ENCODE results near the gene ZNF516. TPM values are rescaled to one million over a fixed set of nuclear protein-coding genes. Genes with fewer than 3 reads are reported as not detected.

Gene ZNF516
- total and polyA plus RNA-seq, 2 of the 4 experiments (the other 2 are of a cell fraction): 7.9 to 16.9 TPM

GRCh38 chr18:76461692-76462325, 33.2 kb downstream of the ZNF516 start:
- no peak overlapping the region for H3K14ac ChIP-seq (replicated peaks; ENCODE audit: low read depth, low read length)
- H3K9ac ChIP-seq (ENCODE audit: low read depth, low read length): no peak overlapping the region
- no peak overlapping the region for H3K4me3 ChIP-seq (ENCODE audit: insufficient read depth, low read depth, low read length)
- H3K9me1 ChIP-seq (ENCODE audit: insufficient read depth, low read length): peaks cover 32% of the 10 kb centered on the region
- H3K9me3 ChIP-seq (ENCODE audit: control insufficient read depth, insufficient read depth, low read length): no peaks in the 10 kb centered on the region
- no peak overlapping the region for H2BK5ac ChIP-seq (ENCODE audit: low read depth, low read length, poor library complexity, severe bottlenecking)
- POLR2A ChIA-PET (ENCODE audit: unreplicated experiment): no interaction called here
- CTCF ChIA-PET: no interaction called here
- H3K18ac ChIP-seq (ENCODE audit: low read depth, low read length): no peak overlapping the region
- H3K23ac ChIP-seq (ENCODE audit: low read depth, low read length): no peak overlapping the region
- H2BK15ac ChIP-seq (ENCODE audit: low read depth, low read length): no peak overlapping the region
- intact Hi-C loops (cut with micrococcal nuclease) (no loop called here), in situ Hi-C loops (cut with MboI; ENCODE audit: low sequenced_read_pairs) (loop anchor here (25.0 kb wide), 1 partner anchor 650 kb away; no protein-coding TSS in a partner anchor), dilution Hi-C loops (cut with HindIII; ENCODE audit: low sequenced_read_pairs, unreplicated experiment) (no loop called here)
- WGBS, 2 experiments (ENCODE audit: extremely low coverage in 2 of 2, insufficient read length in 1 of 2): 100% methylated on average over 3 of the region's 27 CpGs; no CpG with 5 or more reads in 1 of the 2 experiments
- no peak overlapping the region for H2BK20ac ChIP-seq (ENCODE audit: low read depth, low read length)
- H2AK5ac ChIP-seq (ENCODE audit: low read depth, low read length): no peak overlapping the region
- no peak overlapping the region for H3K56ac ChIP-seq (ENCODE audit: extremely low read depth, insufficient read depth, low read length)
- no peak overlapping the region for H4K5ac ChIP-seq (ENCODE audit: low read depth, low read length)
- TF ChIP-seq USF2 (IDR thresholded peaks at IDR 0.05; ENCODE audit: low read depth, low read length) (no peak), FOS (IDR thresholded peaks at IDR 0.05; ENCODE audit: low read depth, low read length) (no peak), RAD21 (IDR thresholded peaks at IDR 0.05; ENCODE audit: low read length) (no peak), NFE2L2 (IDR thresholded peaks at IDR 0.05; ENCODE audit: low read depth, low read length) (no peak), BHLHE40 (IDR thresholded peaks at IDR 0.05; ENCODE audit: low read depth, low read length) (no peak), CTCF (conservative IDR thresholded peaks at IDR 0.05; ENCODE audit: low read depth, low read length) (no peak), CEBPB (IDR thresholded peaks at IDR 0.05; ENCODE audit: low read depth, low read length) (no peak), RFX5 (IDR thresholded peaks at IDR 0.05; ENCODE audit: low read depth, low read length) (no peak), ELK1 (IDR thresholded peaks at IDR 0.05; ENCODE audit: borderline replicate concordance, low read depth, low read length) (no peak), POLR2A (IDR thresholded peaks at IDR 0.05; ENCODE audit: low read depth, low read length) (no peak), MAZ (IDR thresholded peaks at IDR 0.05; ENCODE audit: borderline replicate concordance, low read depth, low read length) (no peak), MAFK (IDR thresholded peaks at IDR 0.05; ENCODE audit: low read depth, low read length) (no peak)
- no peak overlapping the region for H2BK120ac ChIP-seq (ENCODE audit: low read depth, low read length)
- DNase-seq: no peak
- peaks cover 64% of the 10 kb centered on the region for H4K20me1 ChIP-seq (ENCODE audit: insufficient read depth, low read length)
- peak overlapping the region; percentile 46; the same call in 1 of the 2 replicates for H4K91ac ChIP-seq (ENCODE audit: insufficient read depth, low read depth, low read length)
- no peak overlapping the region for H2AFZ ChIP-seq (replicated peaks; ENCODE audit: low read length, poor library complexity)
- no peak overlapping the region for H2AK9ac ChIP-seq (replicated peaks; ENCODE audit: low read depth, low read length, poor library complexity)
- no peak overlapping the region for H3K4me2 ChIP-seq (ENCODE audit: low read depth, low read length)
- no peak overlapping the region for H3K4ac ChIP-seq (ENCODE audit: low read depth, low read length)
- H3K27ac ChIP-seq (ENCODE audit: insufficient read depth, low read length): no peak overlapping the region
- H3K79me1 ChIP-seq (ENCODE audit: low read depth in 1 of 2, low read length in 2 of 2): peaks cover 37 to 96% of the 10 kb centered on the region in 2 experiments
- no peak overlapping the region for H4K8ac ChIP-seq (ENCODE audit: low read depth in 2 of 2, low read length in 2 of 2)
- peaks cover 21% of the 10 kb centered on the region for H3K36me3 ChIP-seq (ENCODE audit: control insufficient read depth, insufficient read depth, low read length)
- ATAC-seq (ENCODE audit: low read depth): no peak
- no peaks in the 10 kb centered on the region for H3K27me3 ChIP-seq (ENCODE audit: control insufficient read depth, insufficient read depth, low read length)
- BruUV-seq (replicated peaks): no TSS peak
- H3K4me1 ChIP-seq (ENCODE audit: control insufficient read depth, insufficient read depth, low read length): peaks cover 33% of the 10 kb centered on the region
